ENCODE measurements around the gene RPUSD3. TPM values are rescaled to one million over a fixed set of nuclear protein-coding genes. Genes with fewer than 3 reads are reported as not detected.

RPUSD3 gene, protein sequence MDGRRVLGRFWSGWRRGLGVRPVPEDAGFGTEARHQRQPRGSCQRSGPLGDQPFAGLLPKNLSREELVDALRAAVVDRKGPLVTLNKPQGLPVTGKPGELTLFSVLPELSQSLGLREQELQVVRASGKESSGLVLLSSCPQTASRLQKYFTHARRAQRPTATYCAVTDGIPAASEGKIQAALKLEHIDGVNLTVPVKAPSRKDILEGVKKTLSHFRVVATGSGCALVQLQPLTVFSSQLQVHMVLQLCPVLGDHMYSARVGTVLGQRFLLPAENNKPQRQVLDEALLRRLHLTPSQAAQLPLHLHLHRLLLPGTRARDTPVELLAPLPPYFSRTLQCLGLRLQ
- 23.7 TPM for polyA plus RNA-seq (2012; ENCODE audit: insufficient read depth, insufficient read length, low read depth)

DNA sequence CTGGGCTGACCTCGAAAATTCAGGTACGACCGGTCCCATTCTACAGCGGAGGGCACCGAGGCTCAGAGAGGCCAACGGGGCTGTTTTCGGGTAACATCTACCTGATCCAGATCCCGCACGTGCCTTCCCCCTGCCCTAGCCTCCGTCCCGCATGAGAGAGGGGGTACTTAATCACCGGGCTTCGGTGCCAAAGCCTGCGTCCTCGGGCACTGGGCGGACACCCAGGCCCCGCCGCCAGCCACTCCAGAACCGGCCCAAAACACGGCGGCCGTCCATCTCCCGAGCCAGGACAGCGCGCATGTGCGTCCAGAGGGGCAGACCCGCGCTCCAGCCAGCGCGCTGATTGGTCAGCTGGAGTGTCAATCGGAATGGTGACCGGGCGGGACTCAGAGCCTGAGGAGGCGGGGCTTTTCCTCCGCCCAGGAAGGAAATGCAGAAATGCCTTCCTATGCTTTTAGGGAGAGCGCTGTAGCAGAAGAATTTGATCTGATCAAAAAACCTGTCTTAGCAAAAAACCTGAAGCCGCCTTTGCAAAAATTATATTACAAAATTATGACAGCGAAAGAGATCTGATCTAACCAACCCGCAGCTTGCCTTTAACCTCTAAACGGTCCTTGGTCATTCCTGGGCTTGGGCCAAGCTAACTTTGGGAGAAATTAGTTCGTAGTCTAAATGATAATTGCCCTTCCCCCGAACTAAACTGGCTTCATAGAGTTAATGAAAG is at the start of gene RPUSD3:
Gene RPUSD3, minus strand, starts transcription at position 294 of the 724 bp plus-strand sequence. Its CDS starts 18 bp downstream, at position 276.
- Histone ChIP-seq H3K4me3 (ENCODE audit: low read depth, low read length) (peak within 1 kb of the TSS; percentile 81), H3K36me3 (no peaks in the 10 kb centered on the region), H3K4me1 (no peaks in the 10 kb centered on the region), H3K27me3 (no peaks in the 10 kb centered on the region), H3K9me3 (no peaks in the 10 kb centered on the region)
- TF ChIP-seq, protein P1, sequence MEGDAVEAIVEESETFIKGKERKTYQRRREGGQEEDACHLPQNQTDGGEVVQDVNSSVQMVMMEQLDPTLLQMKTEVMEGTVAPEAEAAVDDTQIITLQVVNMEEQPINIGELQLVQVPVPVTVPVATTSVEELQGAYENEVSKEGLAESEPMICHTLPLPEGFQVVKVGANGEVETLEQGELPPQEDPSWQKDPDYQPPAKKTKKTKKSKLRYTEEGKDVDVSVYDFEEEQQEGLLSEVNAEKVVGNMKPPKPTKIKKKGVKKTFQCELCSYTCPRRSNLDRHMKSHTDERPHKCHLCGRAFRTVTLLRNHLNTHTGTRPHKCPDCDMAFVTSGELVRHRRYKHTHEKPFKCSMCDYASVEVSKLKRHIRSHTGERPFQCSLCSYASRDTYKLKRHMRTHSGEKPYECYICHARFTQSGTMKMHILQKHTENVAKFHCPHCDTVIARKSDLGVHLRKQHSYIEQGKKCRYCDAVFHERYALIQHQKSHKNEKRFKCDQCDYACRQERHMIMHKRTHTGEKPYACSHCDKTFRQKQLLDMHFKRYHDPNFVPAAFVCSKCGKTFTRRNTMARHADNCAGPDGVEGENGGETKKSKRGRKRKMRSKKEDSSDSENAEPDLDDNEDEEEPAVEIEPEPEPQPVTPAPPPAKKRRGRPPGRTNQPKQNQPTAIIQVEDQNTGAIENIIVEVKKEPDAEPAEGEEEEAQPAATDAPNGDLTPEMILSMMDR (IDR thresholded peaks at IDR 0.05; ENCODE audit: low read depth, low read length) = no peak
- DNase-seq = peak; percentile 89

DNA sequence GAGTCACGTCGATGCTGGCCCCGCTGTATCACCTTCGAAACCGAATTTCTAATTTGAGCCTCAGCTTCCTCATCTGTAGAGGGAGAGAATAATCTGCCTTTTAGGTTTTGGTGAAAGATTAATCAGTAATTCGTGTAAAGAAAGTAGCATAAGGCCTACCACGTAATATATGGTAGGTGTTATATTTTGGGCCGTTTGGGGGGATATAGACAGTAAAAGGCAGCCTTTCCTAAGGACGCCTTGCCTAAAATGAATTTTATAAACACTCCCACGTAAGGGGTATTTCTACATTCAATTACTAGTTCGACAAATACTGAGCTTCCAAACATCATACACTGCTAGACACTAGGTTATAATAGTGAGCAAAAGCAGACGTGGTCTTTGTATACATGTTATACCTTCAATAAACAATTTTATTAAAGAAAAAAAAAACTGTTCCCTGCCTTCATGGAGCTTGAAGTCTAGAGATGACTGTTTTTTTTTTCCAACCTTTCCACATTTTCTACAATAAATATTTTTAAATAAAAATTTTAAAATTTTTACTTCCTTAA is 47.3 kb upstream of the RPUSD3 start:
- H3K4me1 ChIP-seq = no peaks in the 10 kb centered on the region
- H3K4me3 ChIP-seq (ENCODE audit: low read depth, low read length) = peak overlapping the region; percentile 58
- H3K27me3 ChIP-seq = no peaks in the 10 kb centered on the region
- H3K9me3 ChIP-seq = no peaks in the 10 kb centered on the region
- DNase-seq = no peak
- TF ChIP-seq, protein P1 (IDR thresholded peaks at IDR 0.05; ENCODE audit: low read depth, low read length) = no peak
- H3K36me3 ChIP-seq = peaks cover 13% of the 10 kb centered on the region

DNA sequence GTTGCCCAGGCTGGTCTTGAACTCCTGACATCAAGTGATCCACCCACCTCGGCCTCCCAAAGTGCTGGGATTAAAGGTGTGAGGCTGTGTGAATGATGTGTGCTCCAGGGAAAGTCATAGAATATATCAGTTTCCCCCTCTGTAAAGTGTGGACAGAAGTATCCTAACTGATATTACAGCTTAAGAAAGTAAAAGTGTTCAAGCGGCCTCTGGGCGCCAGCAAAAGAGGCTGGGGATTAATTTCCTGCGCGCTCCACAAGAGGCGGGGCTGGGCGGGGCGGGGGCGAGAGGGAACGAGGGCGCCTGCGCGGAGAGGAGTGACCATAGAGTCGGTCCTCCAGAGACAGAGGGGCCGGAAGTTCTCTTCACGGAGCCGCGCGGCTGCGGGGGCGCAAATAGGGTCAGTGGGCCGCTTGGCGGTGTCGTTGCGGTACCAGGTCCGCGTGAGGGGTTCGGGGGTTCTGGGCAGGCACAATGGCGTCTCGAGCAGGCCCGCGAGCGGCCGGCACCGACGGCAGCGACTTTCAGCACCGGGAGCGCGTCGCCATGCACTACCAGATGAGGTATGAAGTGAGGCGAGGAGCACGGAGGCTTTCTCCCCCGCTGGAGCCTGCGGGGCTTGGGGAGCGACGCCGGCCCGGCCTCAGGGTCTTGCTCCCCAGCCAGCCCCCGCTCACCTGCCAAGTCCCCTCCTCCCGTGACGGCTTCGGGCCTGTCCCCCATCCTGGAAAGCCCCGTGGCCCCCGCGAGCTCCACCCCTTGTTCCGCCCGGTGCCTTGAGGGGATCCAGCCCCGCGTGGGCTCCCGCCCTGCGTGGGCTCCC is 46.7 kb upstream of the RPUSD3 start, which contains the start of gene JAGN1:
Gene JAGN1, plus strand, starts transcription at position 362 of the 823 bp plus-strand sequence. Its CDS starts 113 bp downstream, at position 475.
- H3K4me1 ChIP-seq = no peaks in the 10 kb centered on the region
- H3K4me3 ChIP-seq (ENCODE audit: low read depth, low read length) = peak within 1 kb of the TSS; percentile 58
- peak; percentile 80 for DNase-seq
- TF ChIP-seq, protein P1 (IDR thresholded peaks at IDR 0.05; ENCODE audit: low read depth, low read length) = no peak
- H3K9me3 ChIP-seq = no peaks in the 10 kb centered on the region
- no peaks in the 10 kb centered on the region for H3K27me3 ChIP-seq
- peaks cover 13% of the 10 kb centered on the region for H3K36me3 ChIP-seq

DNA sequence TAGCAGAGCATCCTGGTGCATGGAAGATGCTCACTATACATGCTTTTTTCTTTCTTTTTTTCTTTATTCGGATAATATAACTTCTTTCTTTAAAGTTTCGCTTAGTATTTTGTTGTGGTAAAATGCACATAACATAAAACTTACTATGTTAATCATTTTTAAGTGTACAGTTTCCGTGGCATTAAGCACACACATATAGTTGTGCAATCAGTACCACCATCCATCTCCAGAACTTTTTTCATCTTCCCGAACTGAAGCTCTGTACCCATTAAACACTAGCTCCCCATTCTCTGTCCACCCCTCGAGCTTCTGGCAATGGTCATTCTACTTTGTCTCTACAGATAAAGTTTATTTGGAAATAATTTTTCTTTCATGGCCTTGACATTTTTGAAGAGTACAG is 45.6 kb upstream of the RPUSD3 start:
- Histone ChIP-seq H3K4me1 (no peaks in the 10 kb centered on the region), H3K4me3 (ENCODE audit: low read depth, low read length) (no peak overlapping the region), H3K9me3 (no peaks in the 10 kb centered on the region), H3K36me3 (peaks cover 13% of the 10 kb centered on the region), H3K27me3 (no peaks in the 10 kb centered on the region)
- no peak for DNase-seq
- TF ChIP-seq, protein P1 (IDR thresholded peaks at IDR 0.05; ENCODE audit: low read depth, low read length) = no peak

DNA sequence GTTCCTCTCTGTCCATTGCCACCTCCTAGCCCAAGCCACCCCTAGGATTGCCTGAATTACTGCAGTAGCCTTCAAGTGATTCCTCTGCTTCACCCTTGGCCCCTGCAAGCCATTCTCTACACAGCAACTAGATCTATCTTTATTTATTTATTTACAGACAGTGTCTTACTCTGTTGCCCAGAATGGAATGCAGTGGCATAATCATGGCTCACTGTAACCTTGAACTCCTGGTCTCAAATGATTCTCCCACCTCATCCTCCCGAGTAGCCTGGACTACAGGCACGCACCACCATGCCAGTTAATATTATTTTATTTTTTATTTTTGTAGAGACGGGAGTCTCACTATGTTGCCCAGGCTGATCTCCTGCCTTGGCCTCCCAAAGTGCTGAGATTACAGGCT is 44.7 kb upstream of the RPUSD3 start:
- DNase-seq = no peak
- H3K9me3 ChIP-seq = no peaks in the 10 kb centered on the region
- H3K36me3 ChIP-seq = peaks cover 11% of the 10 kb centered on the region
- H3K27me3 ChIP-seq = no peaks in the 10 kb centered on the region
- no peak overlapping the region for H3K4me3 ChIP-seq (ENCODE audit: low read depth, low read length)
- H3K4me1 ChIP-seq = no peaks in the 10 kb centered on the region
- TF ChIP-seq, protein P1 (IDR thresholded peaks at IDR 0.05; ENCODE audit: low read depth, low read length) = no peak

All from BE2C (cell line).